22Rv1 (cell line): ENCODE results near the gene RAB8A.

Experiments used
- CTCF ChIP-seq: fragments of 450-650 bp; IDR thresholded peaks from 2 replicates; pipeline ENCODE4 v1.5.1; 2017; ENCODE audit warnings: mild to moderate bottlenecking
- ZFX ChIP-seq: fragments of 450-650 bp; IDR thresholded peaks from 2 replicates; pipeline ENCODE4 v1.6.1; 2017; ENCODE audit warnings: antibody characterized with exemption, borderline replicate concordance

- TF ChIP-seq CTCF (no peak), ZFX (no peak)
These were observed 6.9 kb downstream of the RAB8A start for GRCh38 chr19:16118489-16119033.
